HFFc6 (cell line): Measurements from ENCODE around the gene FOLR2. TPM values are rescaled to one million over a fixed set of nuclear protein-coding genes. Genes with fewer than 3 reads are reported as not detected.

Experiments
- DNase-seq: peaks from one replicate; pipeline ENCODE4 v3.0.0-alpha.2; 2018
- H3K27ac Mint-ChIP-seq: 2 replicates; pipeline ENCODE4 v1.8.0; 2020; ENCODE audit warnings: mild to moderate bottlenecking, mixed read lengths
- H3K27me3 Mint-ChIP-seq: 2 replicates; pipeline ENCODE4 v1.8.0; 2021; ENCODE audit warnings: mild to moderate bottlenecking, moderate library complexity, mixed read lengths; ENCODE audit not compliant: insufficient read depth
- H3K36me3 Mint-ChIP-seq: 2 replicates; pipeline ENCODE4 v1.8.0; 2021; ENCODE audit warnings: low read depth, mixed read lengths
- H3K4me1 Mint-ChIP-seq: 2 replicates; pipeline ENCODE4 v1.8.0; 2020; ENCODE audit warnings: low read depth, mixed read lengths
- H3K4me3 Mint-ChIP-seq: 2 replicates; pipeline ENCODE4 v1.8.0; 2020; ENCODE audit warnings: mild to moderate bottlenecking, moderate library complexity, mixed read lengths
- H3K9me3 Mint-ChIP-seq: 2 replicates; pipeline ENCODE4 v1.8.0; 2020; ENCODE audit warnings: mild to moderate bottlenecking, mixed read lengths
- total RNA-seq, 6 experiments: library from RNA; stranded (reverse); fragmentation: NEBNext Ultra II Directional; extraction: Animal tissue kit (Norgen Biotek cat#: 25700); gene quantifications; 2 replicates in 1 of 6; 3 replicates in 5 of 6; pipeline ENCODE4 v1.2.3, GENCODE V29; 2021
- TF ChIP-seq, protein P1 (sequence below): fragments of 200-600 bp; sonication (generic); IDR thresholded peaks from 2 replicates; pipeline ENCODE4 v1.5.0; 2021; ENCODE audit warnings: antibody characterized with exemption, mild to moderate bottlenecking

Gene FOLR2
- total RNA-seq, 6 experiments from 2014 or later = not detected

DNA sequence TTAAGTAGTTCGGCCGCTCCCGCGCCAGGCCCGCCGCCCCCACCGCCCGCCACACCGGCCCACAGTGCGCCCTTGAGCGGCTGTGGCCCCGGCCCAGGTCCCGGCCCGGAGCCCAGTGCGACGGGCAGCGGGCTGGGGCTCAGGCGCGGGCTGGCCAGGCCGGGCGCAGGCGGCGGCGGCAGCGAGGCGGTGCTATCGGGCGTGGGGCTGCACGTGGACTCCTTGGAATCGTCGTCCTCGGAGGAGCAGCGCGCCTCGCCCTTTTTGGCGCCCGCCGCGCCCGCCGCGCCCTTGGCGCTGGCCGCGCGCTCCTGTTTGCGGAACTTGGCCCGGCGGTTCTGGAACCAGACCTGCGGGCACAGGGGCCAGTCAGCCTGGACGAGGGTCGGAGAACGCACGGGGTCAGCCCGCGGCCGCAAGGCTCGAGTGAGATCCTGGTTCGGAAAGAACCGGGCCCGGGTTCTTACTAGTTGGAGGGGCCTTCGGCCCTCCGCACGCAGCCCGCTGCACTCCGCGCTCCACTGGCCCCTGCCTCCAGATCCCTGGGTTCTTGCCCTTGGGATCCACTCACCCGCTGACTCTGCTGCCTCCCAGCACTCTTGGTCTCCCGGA is 23.4 kb downstream of the FOLR2 start:
- Mint-ChIP-seq H3K4me3 (peak overlapping the region; percentile 82), H3K36me3 (peaks cover 9% of the 10 kb centered on the region; the same call in 1 of the 2 replicates), H3K9me3 (no peaks in the 10 kb centered on the region), H3K27ac (peak overlapping the region; percentile 70), H3K27me3 (peaks cover 39% of the 10 kb centered on the region), H3K4me1 (peaks cover 35% of the 10 kb centered on the region)
- DNase-seq = no peak
- TF ChIP-seq, protein P1, sequence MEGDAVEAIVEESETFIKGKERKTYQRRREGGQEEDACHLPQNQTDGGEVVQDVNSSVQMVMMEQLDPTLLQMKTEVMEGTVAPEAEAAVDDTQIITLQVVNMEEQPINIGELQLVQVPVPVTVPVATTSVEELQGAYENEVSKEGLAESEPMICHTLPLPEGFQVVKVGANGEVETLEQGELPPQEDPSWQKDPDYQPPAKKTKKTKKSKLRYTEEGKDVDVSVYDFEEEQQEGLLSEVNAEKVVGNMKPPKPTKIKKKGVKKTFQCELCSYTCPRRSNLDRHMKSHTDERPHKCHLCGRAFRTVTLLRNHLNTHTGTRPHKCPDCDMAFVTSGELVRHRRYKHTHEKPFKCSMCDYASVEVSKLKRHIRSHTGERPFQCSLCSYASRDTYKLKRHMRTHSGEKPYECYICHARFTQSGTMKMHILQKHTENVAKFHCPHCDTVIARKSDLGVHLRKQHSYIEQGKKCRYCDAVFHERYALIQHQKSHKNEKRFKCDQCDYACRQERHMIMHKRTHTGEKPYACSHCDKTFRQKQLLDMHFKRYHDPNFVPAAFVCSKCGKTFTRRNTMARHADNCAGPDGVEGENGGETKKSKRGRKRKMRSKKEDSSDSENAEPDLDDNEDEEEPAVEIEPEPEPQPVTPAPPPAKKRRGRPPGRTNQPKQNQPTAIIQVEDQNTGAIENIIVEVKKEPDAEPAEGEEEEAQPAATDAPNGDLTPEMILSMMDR = no peak

DNA sequence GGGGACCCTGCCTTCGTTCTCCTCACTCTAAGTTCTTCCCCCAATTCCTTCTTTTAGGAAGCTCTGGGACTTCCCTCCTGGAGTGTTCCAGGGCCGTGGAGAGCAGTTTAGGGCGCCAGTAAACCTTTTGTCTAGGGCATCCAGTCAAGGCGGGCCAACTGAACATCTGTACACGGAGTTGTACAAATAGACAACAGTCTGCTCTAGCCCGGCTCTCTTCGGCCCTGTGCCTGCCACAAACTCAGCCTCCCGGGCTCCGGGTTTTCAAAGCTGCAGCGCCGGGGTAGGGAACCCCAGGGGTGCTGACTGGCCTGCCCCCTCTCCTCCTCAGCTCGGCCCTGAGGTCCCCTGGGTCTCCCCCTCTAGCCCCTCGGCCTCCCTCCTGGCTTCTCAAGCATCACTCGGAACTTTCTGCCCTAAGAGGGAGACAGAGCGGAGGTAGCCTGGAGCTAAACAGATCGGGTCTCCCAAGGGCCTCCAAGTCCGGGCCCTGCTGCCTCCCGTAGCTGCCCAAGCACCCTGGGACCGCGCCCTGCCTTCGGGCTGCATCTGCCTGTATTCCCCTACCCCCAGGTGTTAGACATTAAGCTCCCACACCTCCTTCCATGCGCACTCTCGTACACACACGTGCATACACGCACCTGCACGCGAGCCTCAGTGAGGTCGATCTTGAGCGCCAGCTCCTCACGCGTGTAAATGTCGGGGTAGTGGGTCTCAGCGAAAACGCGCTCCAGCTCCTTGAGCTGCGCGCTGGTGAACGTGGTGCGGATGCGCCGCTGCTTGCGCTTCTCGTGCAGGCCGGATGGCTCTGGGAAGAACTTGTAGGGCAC is 24.1 kb downstream of the FOLR2 start:
- Mint-ChIP-seq H3K9me3 (no peaks in the 10 kb centered on the region), H3K27ac (peak overlapping the region; percentile 70), H3K4me3 (peak overlapping the region; percentile 82), H3K36me3 (peaks cover 9% of the 10 kb centered on the region; the same call in 1 of the 2 replicates), H3K4me1 (peaks cover 35% of the 10 kb centered on the region), H3K27me3 (peaks cover 39% of the 10 kb centered on the region)
- no peak for DNase-seq
- TF ChIP-seq, protein P1 = no peak

DNA sequence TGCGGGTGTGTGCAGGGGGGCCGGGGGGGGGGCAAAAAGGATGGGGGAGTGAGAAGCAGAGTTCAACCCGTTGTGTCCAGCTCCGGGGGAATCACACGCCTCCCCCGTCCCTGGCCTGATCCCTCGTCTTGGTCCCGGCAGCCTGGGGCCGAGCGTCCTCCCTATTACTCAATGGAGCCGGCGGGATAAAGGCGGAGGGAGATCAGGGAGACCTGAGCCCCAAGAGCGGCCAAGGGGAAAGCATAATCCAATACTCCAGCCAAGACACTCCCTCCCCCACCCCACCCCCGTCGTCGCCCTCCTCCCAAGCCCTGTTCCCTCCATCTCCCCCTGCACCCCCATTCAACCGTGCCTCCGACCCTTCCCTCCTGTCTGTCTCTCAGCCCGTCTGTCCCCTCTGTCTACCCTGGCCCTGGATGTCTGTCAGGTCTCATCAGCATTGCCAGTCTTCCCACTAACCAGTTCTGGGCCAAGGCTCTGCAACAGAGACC is 24.7 kb downstream of the FOLR2 start:
- Mint-ChIP-seq H3K36me3 (peaks cover 9% of the 10 kb centered on the region; the same call in 1 of the 2 replicates), H3K27ac (no peak overlapping the region), H3K4me1 (peaks cover 35% of the 10 kb centered on the region), H3K4me3 (no peak overlapping the region), H3K27me3 (peaks cover 39% of the 10 kb centered on the region), H3K9me3 (no peaks in the 10 kb centered on the region)
- TF ChIP-seq, protein P1 = no peak
- DNase-seq = no peak

DNA sequence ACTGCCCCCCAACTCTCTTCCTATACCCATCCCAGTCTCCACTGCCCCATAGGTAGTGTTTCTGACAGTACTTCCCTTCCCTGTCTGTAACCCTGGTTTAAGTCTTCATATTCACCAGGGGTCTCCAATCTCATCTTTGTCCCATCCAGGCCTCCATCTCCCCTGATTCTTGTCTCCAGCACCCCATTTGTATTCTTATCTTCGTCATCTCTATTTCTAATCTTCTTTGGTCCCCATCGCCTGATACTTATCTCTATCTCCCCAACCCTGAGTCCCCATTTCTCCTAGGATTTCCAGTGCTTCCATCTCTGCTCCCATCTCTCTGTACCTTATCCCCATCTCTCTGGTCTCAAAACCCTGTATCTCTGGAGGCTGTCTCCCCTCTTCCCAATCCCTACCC is 25.5 kb downstream of the FOLR2 start:
- Mint-ChIP-seq H3K4me3 (no peak overlapping the region), H3K27ac (no peak overlapping the region), H3K36me3 (peaks cover 9% of the 10 kb centered on the region; the same call in 1 of the 2 replicates), H3K9me3 (no peaks in the 10 kb centered on the region), H3K27me3 (peaks cover 39% of the 10 kb centered on the region), H3K4me1 (peaks cover 35% of the 10 kb centered on the region)
- TF ChIP-seq, protein P1 = no peak
- no peak for DNase-seq

DNA sequence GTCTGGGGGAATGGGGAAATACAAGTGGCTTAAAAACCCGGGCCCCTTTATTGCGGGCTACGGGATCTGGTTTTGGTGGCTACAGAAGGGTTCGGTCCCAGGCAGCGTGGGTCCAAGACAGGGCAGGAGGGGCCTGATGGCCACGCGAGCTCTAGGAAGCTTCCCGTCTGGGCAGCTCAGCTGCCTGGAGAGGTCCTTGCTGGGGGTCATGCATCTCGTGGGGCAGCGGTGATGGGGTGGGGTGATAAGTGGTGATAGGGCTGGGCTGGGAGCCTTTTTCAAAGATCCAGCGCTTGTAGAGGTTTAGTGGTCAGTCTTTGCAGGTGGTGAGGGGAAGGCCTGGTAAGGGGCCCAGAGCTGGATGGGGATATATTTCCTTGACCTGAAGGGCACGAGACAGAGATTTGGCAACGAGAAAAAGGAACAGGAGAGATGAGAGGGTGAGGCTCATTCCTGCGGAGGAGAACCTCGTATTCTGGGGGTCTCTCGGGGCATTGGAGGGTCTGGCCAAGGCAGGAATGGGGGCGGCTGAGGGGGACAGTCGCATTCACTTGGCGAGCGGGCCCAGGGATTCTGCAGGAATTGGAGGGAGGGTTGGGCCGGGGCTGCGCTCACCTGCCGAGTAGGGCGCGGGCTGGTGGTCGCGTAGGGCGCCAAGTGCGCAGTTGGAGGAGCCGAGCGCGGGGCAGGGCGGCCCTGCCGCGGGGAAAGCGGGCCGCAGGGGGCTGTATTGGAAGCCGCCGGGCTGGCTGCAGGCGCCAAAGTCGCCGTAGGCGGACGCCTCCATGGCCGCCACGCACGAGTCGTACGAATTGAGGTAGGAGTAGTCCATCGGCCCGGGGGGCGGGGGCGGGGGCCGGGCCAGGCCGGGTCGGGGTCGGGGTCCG is 26.8 kb downstream of the FOLR2 start:
- Mint-ChIP-seq H3K27ac (no peak overlapping the region), H3K4me3 (no peak overlapping the region)

More for the DNA sequence above, 26.8 kb downstream of the FOLR2 start:
- Mint-ChIP-seq H3K27me3 (peaks cover 39% of the 10 kb centered on the region), H3K4me1 (peaks cover 32% of the 10 kb centered on the region), H3K9me3 (no peaks in the 10 kb centered on the region), H3K36me3 (peaks cover 6% of the 10 kb centered on the region; the same call in 1 of the 2 replicates)
- no peak for DNase-seq
- TF ChIP-seq, protein P1 = no peak
